GM10266 (cell line): ENCODE data around the gene NPEPL1.

Experiments
- DNase-seq: peaks from one replicate; pipeline ENCODE4 v3.0.0; 2012; ENCODE audit errors: extremely low spot score
- TF ChIP-seq, protein P1 (sequence below): IDR thresholded peaks from 2 replicates; pipeline ENCODE4 v1.5.1; 2012; ENCODE audit warnings: mild to moderate bottlenecking, low read depth; ENCODE audit not compliant: control insufficient read depth, insufficient read depth; ENCODE audit errors: missing control alignments

NPEPL1 gene

GRCh38 chr20:58695084-58695722 is 2.6 kb downstream of the NPEPL1 start:
- TF ChIP-seq, protein P1, sequence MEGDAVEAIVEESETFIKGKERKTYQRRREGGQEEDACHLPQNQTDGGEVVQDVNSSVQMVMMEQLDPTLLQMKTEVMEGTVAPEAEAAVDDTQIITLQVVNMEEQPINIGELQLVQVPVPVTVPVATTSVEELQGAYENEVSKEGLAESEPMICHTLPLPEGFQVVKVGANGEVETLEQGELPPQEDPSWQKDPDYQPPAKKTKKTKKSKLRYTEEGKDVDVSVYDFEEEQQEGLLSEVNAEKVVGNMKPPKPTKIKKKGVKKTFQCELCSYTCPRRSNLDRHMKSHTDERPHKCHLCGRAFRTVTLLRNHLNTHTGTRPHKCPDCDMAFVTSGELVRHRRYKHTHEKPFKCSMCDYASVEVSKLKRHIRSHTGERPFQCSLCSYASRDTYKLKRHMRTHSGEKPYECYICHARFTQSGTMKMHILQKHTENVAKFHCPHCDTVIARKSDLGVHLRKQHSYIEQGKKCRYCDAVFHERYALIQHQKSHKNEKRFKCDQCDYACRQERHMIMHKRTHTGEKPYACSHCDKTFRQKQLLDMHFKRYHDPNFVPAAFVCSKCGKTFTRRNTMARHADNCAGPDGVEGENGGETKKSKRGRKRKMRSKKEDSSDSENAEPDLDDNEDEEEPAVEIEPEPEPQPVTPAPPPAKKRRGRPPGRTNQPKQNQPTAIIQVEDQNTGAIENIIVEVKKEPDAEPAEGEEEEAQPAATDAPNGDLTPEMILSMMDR = no peak
- no peak for DNase-seq

- TF ChIP-seq, protein P1 = no peak
- DNase-seq = no peak
These were observed 3.3 kb downstream of the NPEPL1 start for GRCh38 chr20:58695895-58696375.

GRCh38 chr20:58696411-58696961 is 3.9 kb downstream of the NPEPL1 start:
- DNase-seq = no peak

GRCh38 chr20:58697201-58697866 is 4.7 kb downstream of the NPEPL1 start:
- DNase-seq = no peak
- TF ChIP-seq, protein P1 = no peak

More at GRCh38 chr20:58696411-58696961, 3.9 kb downstream of the NPEPL1 start:
- TF ChIP-seq, protein P1 = no peak

GRCh38 chr20:58697867-58698703 is 5.5 kb downstream of the NPEPL1 start:
- TF ChIP-seq, protein P1 = no peak

GRCh38 chr20:58698741-58699622 is 6.4 kb downstream of the NPEPL1 start:
- TF ChIP-seq, protein P1 = no peak
- DNase-seq = no peak

More at GRCh38 chr20:58697867-58698703, 5.5 kb downstream of the NPEPL1 start:
- DNase-seq = no peak
